Right kidney (tissue), 1 donor: ENCODE measurements around the gene ZNF462.

ENCODE experiments used
- DNase-seq: peaks from one replicate; pipeline ENCODE4 v3.0.0-alpha.2; 2016

The ZNF462 gene

GRCh38 chr9:107007402-107007801 is 144.4 kb downstream of the ZNF462 start:
- no peak for DNase-seq

GRCh38 chr9:107008011-107008410 is 145.0 kb downstream of the ZNF462 start:
- no peak for DNase-seq

GRCh38 chr9:107008447-107008846 is 145.5 kb downstream of the ZNF462 start:
- no peak for DNase-seq

- no peak for DNase-seq
Observed at GRCh38 chr9:107016383-107016782, 153.4 kb downstream of the ZNF462 start.

- DNase-seq: no peak
Observed at GRCh38 chr9:107018861-107019545, 156.0 kb downstream of the ZNF462 start.

- DNase-seq: peak; percentile 17
Observed at GRCh38 chr9:107020040-107020530, 157.1 kb downstream of the ZNF462 start.

- DNase-seq: no peak
Observed at GRCh38 chr9:107024193-107024592, 161.2 kb downstream of the ZNF462 start.

GRCh38 chr9:107025260-107026035 is 162.5 kb downstream of the ZNF462 start:
- no peak for DNase-seq

GRCh38 chr9:107029146-107029545 is 166.2 kb downstream of the ZNF462 start:
- no peak for DNase-seq

GRCh38 chr9:107033966-107034365 is 171.0 kb downstream of the ZNF462 start:
- no peak for DNase-seq

- no peak for DNase-seq
Observed at GRCh38 chr9:107034831-107035230, 171.9 kb downstream of the ZNF462 start.

GRCh38 chr9:107036367-107036766 is 173.4 kb downstream of the ZNF462 start:
- DNase-seq: no peak

- DNase-seq: no peak
Observed at GRCh38 chr9:107039542-107039941, 176.6 kb downstream of the ZNF462 start.

- DNase-seq: no peak
Observed at GRCh38 chr9:107042606-107043005, 179.6 kb downstream of the ZNF462 start.

GRCh38 chr9:107043886-107044285 is 180.9 kb downstream of the ZNF462 start:
- no peak for DNase-seq

GRCh38 chr9:107044872-107045271 is 181.9 kb downstream of the ZNF462 start:
- DNase-seq: no peak

GRCh38 chr9:107046692-107047091 is 183.7 kb downstream of the ZNF462 start:
- no peak for DNase-seq

GRCh38 chr9:107049046-107049802 is 186.3 kb downstream of the ZNF462 start:
- no peak for DNase-seq

- no peak for DNase-seq
Observed at GRCh38 chr9:107049803-107050184, 186.8 kb downstream of the ZNF462 start.

GRCh38 chr9:107051392-107051791 is 188.4 kb downstream of the ZNF462 start:
- no peak for DNase-seq

- DNase-seq: no peak
Observed at GRCh38 chr9:107054146-107054545, 191.2 kb downstream of the ZNF462 start.

GRCh38 chr9:107059220-107059619 is 196.3 kb downstream of the ZNF462 start:
- no peak for DNase-seq

GRCh38 chr9:107060062-107060461 is 197.1 kb downstream of the ZNF462 start:
- DNase-seq: no peak
